GM18499 (cell line): ENCODE results near the gene PNRC1.
"Not testable (repeated sequence)": the region's sequence is repeated elsewhere in the genome, so short reads cannot be mapped to it uniquely, and the experiment has no call there.

ENCODE experiments used
- ATAC-seq: cut with Tn5 transposase; IDR thresholded peaks from one replicate; pipeline ENCODE4 v1.9.1; 2021; ENCODE audit warnings: moderate number of reproducible peaks; ENCODE audit not compliant: insufficient read depth, unreplicated experiment

Gene PNRC1

DNA sequence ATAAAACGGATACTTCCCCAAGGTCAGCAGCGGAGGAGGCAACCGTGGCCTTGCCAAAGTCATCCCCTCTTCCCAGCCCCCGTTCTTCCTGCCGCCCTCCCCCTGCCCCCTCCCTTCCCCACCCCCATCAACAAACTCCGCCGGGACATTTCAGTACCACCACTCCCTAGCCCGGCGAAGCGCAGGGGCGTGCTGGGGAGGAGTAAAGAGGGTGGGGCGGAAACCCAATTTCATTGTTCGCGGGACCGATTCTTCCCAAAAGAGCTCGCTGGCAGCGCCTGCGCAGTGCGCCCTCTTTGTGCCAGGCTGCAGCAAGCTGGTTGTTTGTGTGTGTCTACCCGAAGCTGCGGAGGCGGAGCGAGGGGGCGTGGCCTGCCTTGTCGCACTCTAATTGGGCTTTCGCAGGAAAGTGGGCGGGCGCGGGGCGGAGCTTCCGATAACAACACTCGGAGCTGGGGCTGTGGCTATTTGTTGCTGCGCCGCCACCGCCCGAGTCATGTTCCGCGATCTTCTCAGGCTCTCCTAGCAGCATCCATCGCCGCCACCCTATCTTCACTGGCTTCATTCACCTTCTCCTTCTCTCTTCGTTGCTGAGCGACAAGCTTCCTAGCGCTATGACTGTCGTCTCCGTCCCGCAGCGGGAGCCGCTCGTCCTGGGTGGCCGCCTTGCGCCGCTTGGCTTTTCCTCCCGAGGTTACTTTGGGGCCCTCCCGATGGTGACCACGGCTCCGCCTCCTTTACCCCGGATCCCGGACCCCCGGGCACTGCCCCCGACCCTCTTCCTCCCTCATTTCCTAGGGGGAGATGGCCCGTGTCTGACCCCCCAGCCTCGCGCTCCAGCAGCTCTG, at the start of gene PNRC1:
TSS of gene PNRC1 (plus strand) at position 471 of the 848 bp plus-strand sequence. CDS start at position 615, 144 bp downstream.
- peak; percentile 86 for ATAC-seq

DNA sequence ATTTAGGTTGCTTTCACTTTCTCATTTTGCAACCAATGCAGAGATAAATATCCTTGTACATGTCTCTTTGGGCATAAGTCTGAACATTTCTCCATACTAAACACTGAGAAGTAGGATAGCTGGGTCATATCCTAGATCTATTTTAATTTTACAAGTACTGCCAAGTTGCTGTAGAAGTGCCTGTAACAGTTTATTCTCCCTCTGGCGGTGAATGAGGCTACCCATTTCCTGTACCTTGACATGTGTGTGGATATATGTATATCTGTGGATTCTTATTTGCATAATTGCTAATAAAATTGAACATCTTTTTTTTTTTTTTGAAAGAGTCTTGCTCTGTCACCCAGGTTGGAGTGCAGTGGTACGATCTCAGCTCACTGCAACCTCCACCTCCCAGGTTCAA, 48.0 kb upstream of the PNRC1 start:
- ATAC-seq, result no peak

DNA sequence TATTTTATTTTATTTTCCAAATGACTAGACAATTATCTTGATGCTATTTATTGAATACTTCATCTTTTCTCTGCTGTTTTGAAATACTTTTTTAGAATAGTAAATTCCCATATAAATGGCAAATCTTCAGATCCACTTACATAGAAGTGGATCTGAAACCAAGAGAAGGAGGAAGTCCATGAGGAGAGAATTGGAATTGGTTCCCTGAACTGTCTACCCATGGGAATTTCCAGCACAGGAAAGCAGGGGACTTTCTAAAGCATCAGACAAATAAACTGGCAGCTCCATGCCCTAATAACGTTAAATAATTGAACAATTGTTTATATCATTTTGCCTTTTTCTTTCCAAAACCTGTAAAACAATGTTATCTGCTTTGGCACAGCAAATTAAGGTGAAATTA, 47.1 kb upstream of the PNRC1 start:
- ATAC-seq, result no peak

DNA sequence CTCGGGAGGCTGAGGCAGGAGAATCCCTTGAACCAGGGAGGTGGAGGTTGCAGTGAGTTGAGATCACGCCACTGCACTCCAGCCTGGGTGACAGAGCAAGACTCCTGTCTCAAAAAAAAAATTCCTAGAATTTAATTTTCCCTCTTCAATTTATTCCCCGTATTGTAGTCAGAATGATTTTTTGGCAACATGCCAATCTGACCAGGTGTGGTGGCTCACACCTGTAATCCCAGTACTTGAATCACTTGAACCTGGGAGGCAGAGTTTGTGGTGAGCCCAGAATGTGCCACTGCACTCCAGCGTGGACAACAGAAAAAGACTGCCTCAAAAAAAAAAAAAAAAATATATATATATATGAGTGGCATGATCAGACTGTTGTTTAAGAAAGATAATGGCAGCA, 46.4 kb upstream of the PNRC1 start:
- not testable (repeated sequence) for ATAC-seq

DNA sequence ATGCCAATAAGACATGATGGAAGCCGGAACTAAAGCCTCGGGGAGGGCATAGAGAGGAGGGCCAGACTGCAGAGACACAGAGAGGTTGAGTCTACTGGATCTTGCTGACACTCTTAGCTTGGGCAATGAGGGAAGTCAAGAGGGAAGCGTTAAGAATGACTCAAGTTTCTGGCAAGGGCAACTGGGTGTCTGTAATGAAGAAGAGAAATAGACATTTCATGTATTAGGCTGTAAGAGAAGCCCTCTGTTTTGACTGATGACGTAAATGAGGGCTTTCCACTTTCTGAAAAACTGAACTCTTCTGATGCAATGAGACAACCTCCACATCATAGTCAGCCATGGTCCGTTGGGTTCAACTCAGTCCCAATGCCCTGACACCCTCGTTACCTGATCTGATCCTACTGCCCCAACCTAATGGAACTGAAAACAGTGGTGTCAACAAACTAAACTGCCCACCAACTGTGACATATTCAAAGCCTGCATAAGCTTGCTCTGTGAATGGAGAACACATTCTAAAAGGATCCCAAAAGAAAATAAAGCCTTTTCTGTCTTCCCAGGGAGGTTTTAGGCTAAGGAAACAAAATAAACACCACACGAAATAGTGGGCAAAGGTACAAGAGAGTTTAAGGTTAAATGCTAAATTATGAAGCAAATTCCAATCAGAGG, 45.8 kb upstream of the PNRC1 start:
- ATAC-seq, result no peak

DNA sequence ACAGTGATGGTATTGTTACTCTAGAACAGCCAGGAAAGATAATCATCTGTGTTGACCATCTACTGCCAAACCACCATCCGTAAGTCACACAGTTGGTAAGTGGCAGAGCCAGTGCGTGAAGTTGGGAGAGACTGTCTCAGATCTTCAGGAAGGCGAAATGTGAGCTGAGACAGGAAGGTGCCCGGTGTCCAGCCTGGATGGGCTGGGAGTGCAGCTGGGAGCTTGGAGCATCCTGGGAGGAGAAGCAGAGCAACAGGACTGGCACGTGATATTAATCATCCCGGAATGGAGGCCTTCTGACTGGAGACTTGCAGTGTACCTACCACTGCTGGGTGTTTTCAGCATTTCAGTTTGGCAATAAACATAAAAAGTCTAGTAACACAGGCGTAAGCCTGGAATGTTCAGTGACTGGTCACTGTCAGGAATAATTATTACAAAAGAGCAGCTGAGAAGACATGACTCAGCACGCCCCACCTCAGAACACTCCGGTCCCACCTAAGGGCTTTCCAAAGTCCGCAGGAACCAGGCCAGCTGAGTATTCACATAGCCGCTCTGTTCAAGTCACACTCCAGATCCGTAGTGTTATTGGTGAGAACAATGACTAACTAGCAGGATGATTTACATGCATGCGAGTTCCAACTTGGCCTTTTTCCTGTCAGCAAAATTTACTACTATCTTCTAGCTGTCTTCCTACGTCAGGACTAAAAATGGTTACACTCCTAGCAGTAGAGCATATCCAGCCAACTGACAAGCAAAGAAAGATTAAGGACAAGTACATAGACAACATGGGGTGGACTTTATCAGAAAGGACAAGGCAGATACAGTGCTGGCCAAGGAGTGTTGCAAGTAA, 45.1 kb upstream of the PNRC1 start:
- no peak for ATAC-seq

DNA sequence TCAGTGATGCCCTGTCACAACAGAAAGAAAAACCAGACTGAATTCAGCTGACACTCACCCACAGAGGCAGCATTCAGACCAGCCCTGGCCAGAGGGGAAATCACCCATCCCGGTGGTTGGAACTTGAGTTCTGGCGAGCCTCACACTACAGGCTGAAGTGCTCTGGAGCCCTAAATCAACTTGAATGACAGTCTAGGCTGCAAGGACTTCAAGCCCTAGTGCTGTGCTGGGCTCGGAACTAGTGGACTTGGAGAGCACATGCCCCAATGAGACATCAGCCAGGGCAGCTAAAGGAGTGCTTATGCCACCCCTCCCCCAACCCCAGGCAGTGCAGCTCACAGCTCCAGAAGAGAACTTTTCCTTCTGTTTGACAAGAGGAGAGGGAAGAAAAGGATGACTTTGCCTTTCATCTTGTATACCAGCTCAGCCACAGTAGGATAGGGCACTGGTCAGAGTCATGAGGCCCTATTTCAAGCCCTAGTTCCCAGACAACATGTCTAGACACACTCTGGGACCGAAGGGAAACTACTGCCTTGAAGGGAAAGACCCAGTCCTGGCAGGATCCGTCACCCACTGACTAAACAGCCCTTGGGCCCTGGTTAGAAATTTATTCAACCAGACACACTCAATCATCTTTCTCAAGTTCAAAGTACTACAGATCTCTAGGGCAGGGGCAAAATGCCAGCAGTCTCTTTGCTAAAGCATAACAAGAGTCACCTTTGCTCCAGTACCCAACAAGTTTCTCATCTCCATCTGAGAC, 43.2 kb upstream of the PNRC1 start:
- no peak for ATAC-seq

DNA sequence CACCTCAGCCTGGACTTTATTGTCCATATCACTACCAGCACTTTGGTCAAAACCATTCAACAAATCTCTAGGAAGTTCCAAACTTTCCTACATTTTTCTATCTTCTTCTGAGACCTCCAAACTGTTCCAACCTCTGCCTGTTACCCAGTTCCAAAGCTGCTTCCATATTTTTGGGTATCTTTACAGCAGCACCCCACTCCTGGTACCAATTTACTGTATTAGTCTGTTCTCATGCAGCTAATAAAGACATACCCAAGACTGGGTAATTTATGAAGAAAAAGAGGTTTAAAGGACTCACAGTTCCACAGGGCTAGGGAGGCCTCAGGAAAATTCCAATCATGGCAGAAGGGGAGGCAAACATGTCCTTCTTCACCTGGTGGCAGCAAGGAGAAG, 42.7 kb upstream of the PNRC1 start:
- ATAC-seq, result not testable (repeated sequence)

DNA sequence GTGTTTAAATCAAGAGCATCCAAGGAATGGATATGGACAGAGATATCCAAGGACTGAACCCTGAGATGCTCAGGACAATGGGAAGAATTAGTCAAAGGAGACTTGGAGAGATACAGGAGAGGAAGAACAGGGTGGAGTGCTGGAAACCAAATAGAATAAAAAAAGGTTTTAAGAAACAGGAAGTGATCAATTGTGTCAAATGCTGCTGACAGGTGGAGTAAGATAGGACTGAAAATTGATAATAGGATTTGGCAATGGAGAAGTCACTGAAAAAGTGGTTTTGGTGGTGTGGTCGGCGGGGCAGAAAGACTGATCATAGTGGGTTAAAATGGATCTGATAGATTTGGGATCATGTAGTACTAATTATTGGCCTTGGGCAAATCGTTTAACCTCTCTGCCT, 37.9 kb upstream of the PNRC1 start:
- no peak for ATAC-seq

DNA sequence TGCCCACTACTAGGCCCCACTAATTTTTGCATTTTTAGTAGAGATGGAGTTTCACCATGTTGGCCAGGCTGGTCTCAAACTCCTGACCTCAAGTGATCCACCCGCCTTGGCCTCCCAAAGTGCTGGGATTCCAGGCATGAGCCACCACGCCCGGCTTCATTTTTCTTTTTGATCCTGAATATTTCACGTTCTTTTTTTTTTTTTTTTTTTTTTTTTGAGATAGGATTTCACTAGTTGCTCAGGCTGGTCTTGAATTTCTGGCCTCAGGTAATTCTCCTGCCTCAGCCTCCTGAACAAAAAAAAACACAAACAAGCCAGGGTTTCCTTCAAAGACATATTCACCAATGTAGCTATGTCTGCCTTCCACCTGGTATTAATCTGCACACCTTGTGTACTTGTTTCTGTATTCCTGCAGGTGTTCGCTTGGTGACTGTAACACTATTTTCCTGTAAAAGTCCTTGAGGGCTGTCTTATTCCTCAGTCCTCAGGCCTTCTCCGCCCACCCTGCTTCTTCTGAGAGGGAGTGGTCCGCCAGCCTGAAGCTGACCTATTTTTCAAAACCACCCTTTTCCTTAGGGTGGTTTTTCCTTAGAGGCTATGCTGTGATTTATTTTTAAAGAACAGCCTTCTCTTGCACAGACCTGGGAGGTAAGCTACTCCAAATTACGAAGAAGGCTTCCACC, 36.1 kb upstream of the PNRC1 start:
- ATAC-seq, result no peak

DNA sequence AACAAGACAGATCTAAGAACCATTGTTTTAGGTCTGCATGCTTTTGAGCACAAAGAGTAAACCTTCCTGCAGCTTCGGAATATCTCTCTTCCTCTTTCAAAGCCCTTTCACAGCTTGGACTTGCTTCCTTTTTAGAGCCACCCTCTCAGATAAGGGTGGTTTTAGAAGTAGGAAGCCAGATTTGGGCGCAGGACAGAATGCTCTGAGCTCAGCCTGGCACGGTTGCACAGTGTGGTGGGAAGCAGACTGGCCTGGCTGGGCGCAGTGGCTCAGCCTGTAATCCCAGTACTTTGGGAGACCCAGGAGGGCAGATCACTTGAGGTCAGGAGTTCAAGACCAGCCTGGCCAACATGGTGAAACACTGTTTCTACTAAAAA, 35.6 kb upstream of the PNRC1 start:
- no peak for ATAC-seq

DNA sequence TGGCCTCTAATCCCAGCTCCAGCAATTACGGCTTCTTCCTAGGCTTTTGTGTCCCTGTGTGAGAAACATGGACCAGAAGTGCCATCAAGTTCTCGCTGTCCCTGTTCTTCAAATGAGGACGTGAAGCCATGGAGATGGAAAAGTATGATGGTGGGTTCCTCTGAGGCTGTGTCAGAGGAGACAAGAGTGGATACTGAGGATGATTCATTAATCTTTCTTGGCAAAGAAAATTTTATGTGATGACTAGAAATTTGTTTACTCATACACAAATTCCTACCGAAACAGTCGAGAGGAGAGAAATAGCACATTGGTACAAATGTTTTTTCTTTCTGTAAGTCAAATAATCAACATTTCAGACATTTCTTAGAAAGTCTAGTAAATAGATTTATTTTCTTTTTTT, 35.0 kb upstream of the PNRC1 start:
- no peak for ATAC-seq

DNA sequence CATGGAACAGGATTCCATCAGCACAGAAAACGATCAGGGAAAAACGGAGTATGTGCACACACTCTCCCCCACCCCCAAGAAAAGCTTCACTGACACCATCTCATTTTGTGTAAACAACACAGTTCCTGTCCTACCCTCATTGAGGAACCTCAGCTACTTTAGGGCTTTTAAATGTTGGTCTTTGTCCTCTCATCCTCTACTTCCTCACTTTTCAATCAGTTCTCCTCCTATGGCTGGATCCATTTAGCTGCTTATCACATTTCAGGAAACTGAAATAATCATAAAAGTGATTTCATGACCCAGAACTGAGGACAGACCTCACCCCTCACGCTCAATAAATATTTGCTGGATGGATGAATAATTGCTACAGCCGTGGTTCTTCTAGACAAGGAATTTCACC, 33.1 kb upstream of the PNRC1 start:
- no peak for ATAC-seq

DNA sequence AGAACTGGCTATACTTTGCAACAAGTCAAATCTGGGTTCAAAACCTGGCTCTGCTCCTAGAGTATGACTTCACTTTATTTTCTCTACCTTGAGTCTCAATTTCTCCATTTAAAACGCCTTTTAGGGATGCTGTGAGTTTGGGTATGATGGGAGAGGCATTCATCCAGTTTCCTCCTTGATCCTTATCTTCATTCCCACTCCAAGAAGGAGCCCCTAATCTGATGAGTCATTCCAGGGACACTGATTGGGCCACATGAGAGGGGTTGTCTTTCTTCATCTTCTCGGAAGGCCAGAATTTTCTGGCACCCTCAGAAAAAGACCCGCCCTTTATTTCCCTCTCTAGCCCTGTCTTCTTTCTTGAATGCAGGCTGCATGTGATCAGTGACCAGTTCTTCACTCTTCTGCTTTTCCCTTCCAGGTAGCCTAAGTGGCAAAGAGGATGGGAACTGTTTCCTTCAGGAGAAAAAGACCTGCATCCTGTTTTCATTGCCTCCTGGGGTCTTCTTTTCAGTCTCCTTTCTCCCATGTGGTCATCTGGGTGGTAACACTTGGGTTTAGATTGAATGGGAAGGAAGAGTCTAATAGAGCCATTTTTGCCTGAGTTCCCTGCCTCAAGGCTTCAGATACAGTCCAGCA, 32.1 kb upstream of the PNRC1 start:
- ATAC-seq, result no peak

DNA sequence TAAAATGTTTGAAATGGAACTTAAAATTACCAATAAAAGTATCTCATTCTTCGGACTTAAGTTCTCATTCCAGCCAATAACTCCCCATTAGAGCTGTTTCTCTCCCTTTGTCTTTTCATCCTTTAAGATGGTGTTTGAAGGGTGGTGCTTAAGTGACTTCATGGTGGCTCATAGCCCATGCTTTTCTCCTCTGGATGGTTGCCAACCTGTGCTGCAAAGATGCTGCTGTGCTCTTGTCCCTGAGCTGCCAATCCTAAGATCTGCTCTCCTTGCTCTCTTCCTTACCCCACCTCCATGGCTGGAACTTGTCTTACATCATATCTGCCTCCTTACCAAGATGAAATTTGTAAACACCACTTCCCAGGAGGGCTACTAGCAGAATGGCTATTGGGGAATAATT, 31.6 kb upstream of the PNRC1 start:
- ATAC-seq, result no peak

DNA sequence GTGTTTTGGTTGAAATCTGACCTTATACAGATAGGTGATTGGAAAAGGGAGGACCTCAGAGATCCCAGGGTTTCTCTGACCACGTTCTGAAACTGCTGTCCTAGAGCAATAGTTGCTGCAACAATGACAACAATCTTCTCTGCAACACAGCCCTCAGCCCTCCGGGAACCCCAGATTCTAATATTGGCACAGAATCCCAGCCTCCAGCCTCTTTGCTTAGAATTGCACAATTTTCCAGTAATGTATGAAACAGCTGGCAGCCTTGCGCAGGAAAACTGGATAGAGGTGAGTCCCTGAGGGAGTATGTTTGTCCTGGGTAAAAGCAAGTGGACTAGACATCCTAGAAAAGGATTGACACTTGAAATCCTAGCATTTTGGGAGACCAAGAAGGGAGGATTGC, 30.4 kb upstream of the PNRC1 start:
- ATAC-seq, result no peak

DNA sequence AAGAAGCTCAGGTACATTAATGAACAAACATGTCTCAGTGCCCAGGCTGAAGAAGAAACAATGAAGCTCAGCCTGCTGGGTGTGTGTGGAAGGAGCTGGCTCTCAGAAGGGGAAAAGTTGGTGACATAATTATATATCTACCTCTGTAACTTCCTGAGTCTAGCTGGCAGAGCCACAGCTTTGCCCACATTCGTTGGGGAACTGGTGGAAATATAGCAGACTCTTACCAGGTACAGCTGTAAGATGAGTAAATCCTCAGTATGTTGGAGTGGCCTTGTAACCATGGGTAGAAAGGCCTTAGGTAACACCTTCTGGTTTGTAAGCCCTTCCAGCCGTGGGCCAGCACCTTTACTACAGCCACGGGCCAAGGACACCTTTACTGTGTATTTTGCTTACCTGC, 29.9 kb upstream of the PNRC1 start:
- no peak for ATAC-seq

DNA sequence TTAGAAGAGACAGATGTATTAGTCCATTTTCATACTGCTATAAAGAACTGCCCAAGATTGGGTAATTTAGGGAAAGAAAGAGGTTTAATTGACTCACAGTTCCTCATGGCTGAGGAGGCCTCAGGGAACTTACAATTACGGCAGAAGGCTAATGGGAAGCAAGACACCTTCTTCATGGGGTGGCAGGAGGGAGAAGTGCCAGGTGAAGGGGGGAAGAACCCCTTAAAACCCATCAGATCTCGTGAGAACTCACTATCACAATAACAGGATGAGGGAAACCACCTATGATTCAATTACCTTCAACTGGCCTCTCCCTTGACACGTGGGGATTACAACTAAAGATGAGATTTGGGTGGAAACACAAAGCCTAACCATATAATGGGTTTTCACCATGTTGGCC, 28.9 kb upstream of the PNRC1 start:
- no peak for ATAC-seq

DNA sequence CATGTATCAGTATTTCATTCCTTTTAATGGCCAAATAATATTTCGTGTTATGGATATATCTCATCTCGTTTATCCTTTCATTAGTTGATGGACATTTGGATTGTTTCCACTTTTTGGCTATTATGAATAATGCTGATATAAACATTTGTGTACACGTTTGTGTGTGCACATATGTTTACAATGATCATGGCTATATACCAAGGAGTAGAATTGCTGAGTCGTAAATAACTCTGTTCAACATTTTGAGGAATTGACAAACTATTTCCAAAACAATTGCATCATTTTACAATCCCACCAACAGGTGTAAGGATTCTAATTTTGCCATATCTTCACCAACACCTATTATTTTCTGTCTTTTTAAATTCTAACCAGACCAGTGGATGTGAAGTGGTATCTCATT, 26.3 kb upstream of the PNRC1 start:
- ATAC-seq, result no peak
